Esophagus muscularis mucosa (tissue), 4 donors: Measurements from ENCODE around the gene NPY5R.

ENCODE experiments used
- CTCF ChIP-seq, 3 experiments: fragments of 200-600 bp in 2 of 3; fragments of 450-650 bp in 1 of 3; sonication (generic) in 2 of 3; IDR thresholded peaks; one replicate each; pipeline ENCODE4 v1.5.1; 2017 to 2019; ENCODE audit warnings: antibody characterized with exemption in 3 of 3, mild to moderate bottlenecking in 2 of 3, moderate library complexity in 1 of 3
- EP300 ChIP-seq: sonication (generic); formaldehyde crosslinking; IDR thresholded peaks from one replicate; pipeline ENCODE4 v1.6.1; 2017; ENCODE audit warnings: antibody characterized with exemption
- POLR2A ChIP-seq: fragments of 450-650 bp; IDR thresholded peaks from one replicate; pipeline ENCODE4 v1.6.1; 2017; ENCODE audit warnings: antibody characterized with exemption, moderate library complexity, mild to moderate bottlenecking, low read depth
- POLR2AphosphoS5 ChIP-seq, 2 donors: sonication (generic); formaldehyde crosslinking; IDR thresholded peaks; one replicate each; pipeline ENCODE4 v1.6.1; 2017; ENCODE audit warnings: antibody characterized with exemption in 2 of 2

DNA sequence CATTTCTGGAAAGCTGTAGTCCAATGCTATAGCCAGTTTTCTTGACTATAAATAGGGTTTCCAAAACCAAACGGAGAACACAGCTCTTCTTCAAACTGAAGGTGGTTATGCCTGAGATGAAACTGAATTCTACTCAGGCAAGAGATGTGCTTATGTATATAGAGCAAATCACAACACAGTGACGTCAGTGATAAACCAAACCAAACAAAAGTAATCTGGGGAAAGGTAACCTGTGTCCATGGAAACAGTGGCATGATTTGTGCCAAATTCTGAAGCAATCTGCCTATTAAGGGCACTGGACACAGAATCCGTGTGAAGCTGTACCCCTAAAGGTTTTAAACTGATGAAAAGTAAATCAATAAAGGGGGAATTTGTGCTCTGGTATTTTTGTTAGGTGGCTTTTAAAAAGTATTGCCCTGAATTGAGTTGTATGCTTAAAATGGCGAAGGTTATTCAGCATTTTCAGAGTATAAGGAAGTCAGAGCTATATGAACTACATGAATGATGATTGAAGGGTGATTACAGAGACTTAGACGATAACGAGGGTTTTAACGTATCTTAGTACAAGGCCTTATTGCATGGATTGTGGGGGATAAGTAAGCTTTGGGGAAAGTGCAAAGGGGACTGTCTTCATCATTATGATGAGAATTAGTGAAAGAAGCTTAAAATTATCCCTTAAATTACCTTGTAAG, 38.6 kb downstream of the NPY5R start:
- TF ChIP-seq POLR2AphosphoS5 (IDR thresholded peaks at IDR 0.05) (no peak), CTCF (IDR thresholded peaks at IDR 0.05) (no peak), POLR2A (no peak), EP300 (no peak)
